Upper lobe of right lung (tissue), 1 donor: Measurements from ENCODE around the gene TOP3A. TPM values are rescaled to one million over a fixed set of nuclear protein-coding genes. Genes with fewer than 3 reads are reported as not detected.

Experiments used
- ATAC-seq: fragments of 200-7000 bp; cut with Tn5 transposase; one replicate; pipeline ENCODE4 v1.9.1; 2020; ENCODE audit warnings: mild to moderate bottlenecking, moderate library complexity
- DNase-seq: peaks from one replicate; pipeline ENCODE4 v3.0.0-alpha.2; 2020
- H3K27ac ChIP-seq: fragments of 200-600 bp; one replicate; pipeline ENCODE4 v1.8.0; 2022
- H3K27me3 ChIP-seq: fragments of 200-600 bp; one replicate; pipeline ENCODE4 v1.8.0; 2022; ENCODE audit warnings: mild to moderate bottlenecking
- H3K36me3 ChIP-seq: fragments of 200-600 bp; one replicate; pipeline ENCODE4 v1.8.0; 2022
- H3K4me1 ChIP-seq: fragments of 200-600 bp; one replicate; pipeline ENCODE4 v1.8.0; 2022
- H3K4me3 ChIP-seq: fragments of 200-600 bp; one replicate; pipeline ENCODE4 v1.8.0; 2022; ENCODE audit warnings: mild to moderate bottlenecking
- H3K9me3 ChIP-seq: fragments of 200-600 bp; one replicate; pipeline ENCODE4 v1.8.0; 2022
- intact Hi-C: fragments of 100-400 bp; cut with DNase I; formaldehyde crosslinking; loops from one replicate; pipeline ENCODE4 v1.11.0; 2022
- total RNA-seq: library from RNA; stranded (reverse); fragmentation: NEBNext Ultra II Directional; extraction: Animal tissue kit (Norgen Biotek cat#: 25700); gene quantifications from one replicate; pipeline ENCODE4 v1.2.1, GENCODE V29; 2021
- TF ChIP-seq, protein P1 (sequence below): fragments of 200-600 bp; IDR thresholded peaks from one replicate; pipeline ENCODE4 v1.8.0; 2022; ENCODE audit warnings: antibody characterized with exemption
- donor health status: DM: no; HTN: yes; CAD: no; lungs with severe emphysema.

Gene TOP3A
- total RNA-seq, 1 donor from 2014 or later, result 29.5 TPM

DNA sequence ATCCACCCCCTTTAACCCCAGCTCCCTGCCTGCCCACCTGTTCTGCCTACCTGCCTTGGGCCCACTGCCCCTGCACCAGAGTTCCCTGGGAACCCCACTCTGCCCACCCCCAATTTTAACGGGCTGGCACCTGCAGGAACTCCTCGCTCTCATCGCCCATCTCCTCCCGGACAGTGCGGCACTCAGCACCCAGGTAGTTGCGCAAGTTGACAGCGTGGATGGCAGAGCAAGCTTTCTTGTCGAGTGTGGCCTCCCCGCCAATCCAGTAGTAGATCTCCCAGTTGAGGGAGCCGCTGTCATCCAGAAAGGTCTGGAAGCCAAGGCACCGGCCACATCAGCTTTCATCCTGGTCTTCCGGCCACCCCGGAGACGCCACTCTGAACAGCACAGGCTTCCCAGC is 64.1 kb downstream of the TOP3A start:
- no peak overlapping the region for H3K4me3 ChIP-seq
- H3K36me3 ChIP-seq, result peaks cover 95% of the 10 kb centered on the region
- H3K4me1 ChIP-seq, result no peaks in the 10 kb centered on the region
- ATAC-seq (no peak), DNase-seq (no peak)
- H3K9me3 ChIP-seq, result no peaks in the 10 kb centered on the region
- TF ChIP-seq, protein P1, sequence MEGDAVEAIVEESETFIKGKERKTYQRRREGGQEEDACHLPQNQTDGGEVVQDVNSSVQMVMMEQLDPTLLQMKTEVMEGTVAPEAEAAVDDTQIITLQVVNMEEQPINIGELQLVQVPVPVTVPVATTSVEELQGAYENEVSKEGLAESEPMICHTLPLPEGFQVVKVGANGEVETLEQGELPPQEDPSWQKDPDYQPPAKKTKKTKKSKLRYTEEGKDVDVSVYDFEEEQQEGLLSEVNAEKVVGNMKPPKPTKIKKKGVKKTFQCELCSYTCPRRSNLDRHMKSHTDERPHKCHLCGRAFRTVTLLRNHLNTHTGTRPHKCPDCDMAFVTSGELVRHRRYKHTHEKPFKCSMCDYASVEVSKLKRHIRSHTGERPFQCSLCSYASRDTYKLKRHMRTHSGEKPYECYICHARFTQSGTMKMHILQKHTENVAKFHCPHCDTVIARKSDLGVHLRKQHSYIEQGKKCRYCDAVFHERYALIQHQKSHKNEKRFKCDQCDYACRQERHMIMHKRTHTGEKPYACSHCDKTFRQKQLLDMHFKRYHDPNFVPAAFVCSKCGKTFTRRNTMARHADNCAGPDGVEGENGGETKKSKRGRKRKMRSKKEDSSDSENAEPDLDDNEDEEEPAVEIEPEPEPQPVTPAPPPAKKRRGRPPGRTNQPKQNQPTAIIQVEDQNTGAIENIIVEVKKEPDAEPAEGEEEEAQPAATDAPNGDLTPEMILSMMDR, result no peak
- H3K27me3 ChIP-seq, result no peaks in the 10 kb centered on the region
- intact Hi-C loops, result no loop called here
- H3K27ac ChIP-seq, result no peak overlapping the region

DNA sequence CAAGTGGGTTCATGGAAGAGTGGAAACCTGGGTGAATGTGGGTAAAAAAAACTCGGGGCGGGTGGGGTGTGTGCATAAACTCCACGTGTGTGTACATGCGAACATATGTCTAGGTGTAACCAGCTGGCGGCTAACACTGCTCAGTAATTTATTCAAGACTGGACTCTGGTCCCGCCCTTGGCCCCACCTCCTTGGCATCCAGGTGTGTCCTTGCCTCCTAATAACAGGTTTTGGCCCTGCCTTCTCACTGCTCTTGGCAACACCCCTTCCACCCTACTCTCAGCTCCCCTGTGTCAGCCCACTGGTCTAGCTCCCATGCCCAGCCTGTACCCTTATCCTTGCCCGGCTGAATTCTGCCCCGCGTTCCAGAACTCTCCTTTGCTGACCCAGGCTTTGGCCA is 64.5 kb downstream of the TOP3A start:
- Histone ChIP-seq H3K27me3 (no peaks in the 10 kb centered on the region), H3K27ac (no peak overlapping the region), H3K4me3 (no peak overlapping the region), H3K36me3 (peaks cover 95% of the 10 kb centered on the region), H3K9me3 (no peaks in the 10 kb centered on the region), H3K4me1 (no peaks in the 10 kb centered on the region)
- no peak for DNase-seq
- peak; percentile 2 for ATAC-seq
- intact Hi-C loops, result no loop called here
- TF ChIP-seq, protein P1, result no peak

DNA sequence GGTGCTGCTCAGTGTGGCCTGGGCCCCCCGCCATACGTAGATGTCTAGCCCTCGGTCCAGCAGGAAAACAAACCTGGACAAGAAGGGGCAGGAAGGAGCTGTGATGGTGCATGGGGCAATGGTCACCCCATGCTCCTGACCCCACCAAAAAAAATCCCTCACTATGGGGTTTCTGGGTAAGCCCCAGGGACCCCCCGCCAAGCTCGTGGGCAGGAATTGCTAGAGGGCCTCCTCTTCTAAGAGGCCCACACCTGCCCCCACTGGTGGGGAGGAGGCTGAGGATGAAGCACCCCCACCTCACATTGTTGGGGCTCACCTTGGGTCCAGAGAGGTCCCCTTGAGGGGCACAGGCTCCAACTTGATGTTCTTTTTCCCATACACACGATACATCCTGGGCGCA is 66.0 kb downstream of the TOP3A start:
- Histone ChIP-seq H3K4me1 (no peaks in the 10 kb centered on the region), H3K27me3 (no peaks in the 10 kb centered on the region), H3K27ac (peak overlapping the region; percentile 6), H3K36me3 (peaks cover 94% of the 10 kb centered on the region), H3K4me3 (no peak overlapping the region), H3K9me3 (no peaks in the 10 kb centered on the region)
- ATAC-seq (no peak), DNase-seq (no peak)
- TF ChIP-seq, protein P1, result no peak
- intact Hi-C loops, result no loop called here

DNA sequence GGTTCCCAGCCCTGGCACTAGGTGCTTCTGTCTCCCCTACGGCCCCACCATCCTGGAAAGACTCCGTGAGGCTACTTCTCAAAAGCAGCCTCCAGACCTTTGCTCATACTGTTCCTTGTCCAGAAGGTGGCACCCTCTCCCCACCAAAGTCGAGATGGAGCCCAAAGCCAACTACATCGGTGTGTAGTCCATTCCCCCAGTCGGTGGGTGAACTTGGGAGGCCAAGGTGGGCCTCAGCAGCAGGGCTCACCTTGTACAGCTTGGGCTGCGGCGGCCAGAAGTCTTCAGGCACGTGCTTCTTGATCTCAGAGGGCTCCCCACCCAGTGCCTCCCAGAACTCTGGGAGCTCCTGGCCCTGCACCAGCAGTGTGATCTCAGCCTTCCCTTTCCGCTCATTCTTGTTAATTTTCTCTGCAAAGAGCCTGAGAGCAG is 66.5 kb downstream of the TOP3A start:
- DNase-seq, result no peak

DNA sequence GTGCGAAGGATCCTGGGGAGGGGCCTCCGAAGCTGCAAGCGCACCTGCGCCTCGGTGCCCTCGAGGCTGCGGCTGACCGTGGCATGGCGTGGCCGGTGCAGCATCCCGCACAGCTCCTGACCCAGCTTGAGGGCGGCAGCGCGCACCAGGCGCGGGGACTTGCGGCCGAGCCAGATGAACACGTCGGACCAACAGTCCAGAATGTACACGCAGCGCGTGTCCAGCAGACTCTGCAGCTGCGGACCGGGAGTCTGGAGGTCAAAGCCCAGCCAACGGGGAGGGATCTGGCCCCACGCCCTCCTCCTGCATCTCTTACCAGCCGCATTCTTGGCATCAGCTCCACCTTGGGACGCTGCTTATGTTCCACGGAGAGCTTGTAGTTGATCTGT is 67.2 kb downstream of the TOP3A start:
- ATAC-seq (no peak), DNase-seq (no peak)
- Histone ChIP-seq H3K36me3 (peaks cover 84% of the 10 kb centered on the region), H3K9me3 (no peaks in the 10 kb centered on the region), H3K4me1 (no peaks in the 10 kb centered on the region), H3K27me3 (no peaks in the 10 kb centered on the region), H3K27ac (peak overlapping the region; percentile 44), H3K4me3 (no peak overlapping the region)
- TF ChIP-seq, protein P1, result no peak
- intact Hi-C loops, result no loop called here

More for the DNA sequence above, 66.5 kb downstream of the TOP3A start:
- Histone ChIP-seq H3K27ac (peak overlapping the region; percentile 44), H3K27me3 (no peaks in the 10 kb centered on the region), H3K36me3 (peaks cover 91% of the 10 kb centered on the region), H3K4me3 (no peak overlapping the region), H3K4me1 (no peaks in the 10 kb centered on the region), H3K9me3 (no peaks in the 10 kb centered on the region)
- peak; percentile 68 for ATAC-seq
- TF ChIP-seq, protein P1, result peak; percentile 55
- intact Hi-C loops, result no loop called here
